KMS-11 (cell line): ENCODE results near the gene NOP9.
A peak's percentile ranks its signal among the peaks of the same experiment; 100 is the strongest.

Experiments
- H2AFZ ChIP-seq: fragments of 200-600 bp; sonication (generic); 2 replicates; pipeline ENCODE4 v1.6.1; 2016; ENCODE audit warnings: antibody characterized with exemption, mixed run types, low read depth
- H3K27ac ChIP-seq: fragments of 200-600 bp; sonication (generic); 2 replicates; pipeline ENCODE4 v1.6.1; 2016; ENCODE audit warnings: mild to moderate bottlenecking, mixed run types
- H3K27me3 ChIP-seq: fragments of 200-600 bp; sonication (generic); 2 replicates; pipeline ENCODE4 v1.6.1; 2017; ENCODE audit warnings: mild to moderate bottlenecking, low read depth, mixed run types, moderate library complexity; ENCODE audit not compliant: insufficient read depth
- H3K36me3 ChIP-seq: fragments of 200-600 bp; sonication (generic); 2 replicates; pipeline ENCODE4 v1.6.1; 2017; ENCODE audit warnings: mild to moderate bottlenecking, mixed run types; ENCODE audit not compliant: insufficient read depth
- H3K4me1 ChIP-seq: fragments of 200-600 bp; sonication (generic); 2 replicates; pipeline ENCODE4 v1.6.1; 2016; ENCODE audit warnings: mild to moderate bottlenecking, low read depth, mixed run types; ENCODE audit not compliant: poor library complexity, severe bottlenecking
- H3K4me2 ChIP-seq: fragments of 200-600 bp; sonication (generic); 2 replicates; pipeline ENCODE4 v1.7.0; 2016; ENCODE audit warnings: mild to moderate bottlenecking, mixed run types
- H3K4me3 ChIP-seq: fragments of 200-600 bp; sonication (generic); IDR thresholded peaks from 2 replicates; pipeline ENCODE4 v1.6.1; 2017; ENCODE audit warnings: low read depth, low read length, mixed read lengths; ENCODE audit not compliant: insufficient read depth
- H3K79me2 ChIP-seq: fragments of 200-600 bp; sonication (generic); 2 replicates; pipeline ENCODE4 v1.6.1; 2016; ENCODE audit warnings: low read depth, mixed run types; ENCODE audit not compliant: insufficient read depth
- H3K9ac ChIP-seq: fragments of 200-600 bp; sonication (generic); 2 replicates; pipeline ENCODE4 v1.6.1; 2016; ENCODE audit warnings: mild to moderate bottlenecking, mixed run types
- H4K20me1 ChIP-seq: fragments of 200-600 bp; sonication (generic); 2 replicates; pipeline ENCODE4 v1.6.1; 2016; ENCODE audit warnings: mild to moderate bottlenecking, mixed run types; ENCODE audit not compliant: insufficient read depth
- CTCF ChIP-seq: fragments of 200-600 bp; sonication (generic); conservative IDR thresholded peaks from 2 replicates; pipeline ENCODE4 v1.6.1; 2017; ENCODE audit warnings: low read depth, mild to moderate bottlenecking, antibody characterized with exemption, low read length, moderate library complexity, mixed read lengths

The NOP9 gene

GRCh38 chr14:24307156-24307574, 7.5 kb downstream of the NOP9 start:
- H4K20me1 ChIP-seq, result no peaks in the 10 kb centered on the region
- peaks cover 5% of the 10 kb centered on the region; the same call in 1 of the 2 replicates for H3K79me2 ChIP-seq
- no peak overlapping the region; the same call in 1 of the 2 replicates for H3K27ac ChIP-seq
- H3K27me3 ChIP-seq, result no peaks in the 10 kb centered on the region
- TF ChIP-seq CTCF, result no peak
- no peak overlapping the region for H2AFZ ChIP-seq
- H3K4me3 ChIP-seq, result no peak overlapping the region
- H3K36me3 ChIP-seq, result no peaks in the 10 kb centered on the region
- peaks cover 26% of the 10 kb centered on the region for H3K4me1 ChIP-seq
- H3K9ac ChIP-seq, result no peak overlapping the region
- H3K4me2 ChIP-seq, result no peak overlapping the region

DNA sequence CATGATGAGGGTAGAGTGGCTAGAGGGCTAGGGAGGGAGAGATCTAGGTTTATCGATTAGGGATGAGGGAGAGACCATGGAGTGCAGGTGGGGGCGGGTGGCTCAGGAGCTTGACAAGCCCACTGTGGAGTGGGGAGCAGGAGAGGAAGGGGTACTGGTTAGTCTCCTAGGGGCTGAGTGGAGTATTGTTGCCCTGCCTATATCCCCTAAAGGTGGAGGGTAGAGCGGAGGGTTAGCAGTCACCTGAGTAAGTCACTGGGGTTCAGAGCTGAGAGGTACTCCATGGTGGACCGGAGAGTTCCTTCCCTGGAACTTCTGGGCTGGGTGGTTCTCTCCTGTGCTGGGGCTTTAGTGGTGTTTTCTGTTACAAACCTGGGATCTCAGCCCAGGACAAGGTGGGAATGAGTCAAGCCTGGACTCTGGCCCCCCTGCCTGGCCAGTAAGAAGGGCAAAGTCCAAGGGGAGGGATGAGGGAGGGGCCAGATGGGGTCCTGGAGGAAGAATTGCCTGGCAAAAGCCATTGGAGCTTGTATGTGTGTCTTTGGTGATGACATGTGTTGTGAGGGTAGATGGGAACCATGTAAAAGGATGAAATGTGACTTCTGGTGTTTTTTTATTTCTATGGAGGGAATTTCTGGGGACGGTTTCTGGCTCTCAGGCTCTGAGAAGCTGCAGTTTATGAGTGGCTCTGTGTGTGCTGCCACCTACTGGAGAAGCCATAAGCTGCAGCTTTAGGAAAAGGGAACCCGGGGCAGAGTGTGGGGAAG, 8.1 kb downstream of the NOP9 start, which contains the start of gene CIDEB:
CIDEB (minus strand) TSS at position 403 of the 767 bp plus-strand sequence; CDS start at position 284, 119 bp downstream.
- H3K9ac ChIP-seq, result no peak within 1 kb of the TSS
- H3K79me2 ChIP-seq, result peaks cover 9% of the 10 kb centered on the region; the same call in 1 of the 2 replicates
- H3K4me3 ChIP-seq, result no peak within 1 kb of the TSS
- no peaks in the 10 kb centered on the region for H3K36me3 ChIP-seq
- no peaks in the 10 kb centered on the region for H3K27me3 ChIP-seq
- no peaks in the 10 kb centered on the region for H4K20me1 ChIP-seq
- peaks cover 32% of the 10 kb centered on the region for H3K4me1 ChIP-seq
- peak within 1 kb of the TSS; percentile 3; the same call in 1 of the 2 replicates for H3K4me2 ChIP-seq
- no peak within 1 kb of the TSS for H2AFZ ChIP-seq
- peak; percentile 84 for TF ChIP-seq CTCF
- no peak within 1 kb of the TSS; the same call in 1 of the 2 replicates for H3K27ac ChIP-seq

GRCh38 chr14:24308342-24309124, 8.9 kb downstream of the NOP9 start:
- Histone ChIP-seq H3K79me2 (peaks cover 9% of the 10 kb centered on the region; the same call in 1 of the 2 replicates), H4K20me1 (no peaks in the 10 kb centered on the region), H3K27ac (no peak overlapping the region), H3K27me3 (no peaks in the 10 kb centered on the region), H2AFZ (no peak overlapping the region), H3K36me3 (no peaks in the 10 kb centered on the region), H3K4me3 (no peak overlapping the region), H3K9ac (no peak overlapping the region), H3K4me1 (peaks cover 37% of the 10 kb centered on the region), H3K4me2 (peak overlapping the region; percentile 3; the same call in 1 of the 2 replicates)
- TF ChIP-seq CTCF, result 0 out of 2 replicates have a peak, but pooled peaks have one; percentile 20

GRCh38 chr14:24309538-24310264, 10.1 kb downstream of the NOP9 start, which contains the start of gene LTB4R2:
LTB4R2 (plus strand) TSS chr14:24310140; CDS start chr14:24310665, 525 bp downstream.
- Histone ChIP-seq H3K4me1 (peaks cover 37% of the 10 kb centered on the region), H3K27me3 (no peaks in the 10 kb centered on the region), H2AFZ (peak within 1 kb of the TSS; percentile 34), H3K27ac (peak within 1 kb of the TSS; percentile 80), H3K36me3 (no peaks in the 10 kb centered on the region), H4K20me1 (no peaks in the 10 kb centered on the region), H3K4me3 (no peak within 1 kb of the TSS), H3K79me2 (peaks cover 9% of the 10 kb centered on the region; the same call in 1 of the 2 replicates), H3K4me2 (peak within 1 kb of the TSS; percentile 66), H3K9ac (peak within 1 kb of the TSS; percentile 77)
- no peak for TF ChIP-seq CTCF
